ENCODE data around the gene CDKAL1.

- TF ChIP-seq, protein P1, sequence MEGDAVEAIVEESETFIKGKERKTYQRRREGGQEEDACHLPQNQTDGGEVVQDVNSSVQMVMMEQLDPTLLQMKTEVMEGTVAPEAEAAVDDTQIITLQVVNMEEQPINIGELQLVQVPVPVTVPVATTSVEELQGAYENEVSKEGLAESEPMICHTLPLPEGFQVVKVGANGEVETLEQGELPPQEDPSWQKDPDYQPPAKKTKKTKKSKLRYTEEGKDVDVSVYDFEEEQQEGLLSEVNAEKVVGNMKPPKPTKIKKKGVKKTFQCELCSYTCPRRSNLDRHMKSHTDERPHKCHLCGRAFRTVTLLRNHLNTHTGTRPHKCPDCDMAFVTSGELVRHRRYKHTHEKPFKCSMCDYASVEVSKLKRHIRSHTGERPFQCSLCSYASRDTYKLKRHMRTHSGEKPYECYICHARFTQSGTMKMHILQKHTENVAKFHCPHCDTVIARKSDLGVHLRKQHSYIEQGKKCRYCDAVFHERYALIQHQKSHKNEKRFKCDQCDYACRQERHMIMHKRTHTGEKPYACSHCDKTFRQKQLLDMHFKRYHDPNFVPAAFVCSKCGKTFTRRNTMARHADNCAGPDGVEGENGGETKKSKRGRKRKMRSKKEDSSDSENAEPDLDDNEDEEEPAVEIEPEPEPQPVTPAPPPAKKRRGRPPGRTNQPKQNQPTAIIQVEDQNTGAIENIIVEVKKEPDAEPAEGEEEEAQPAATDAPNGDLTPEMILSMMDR (IDR thresholded peaks at IDR 0.05; ENCODE audit: extremely low read depth in 1 of 2, insufficient read depth in 1 of 2, low read depth in 1 of 2, low read length in 2 of 2), result no peak
- TF ChIP-seq EZH2 (IDR thresholded peaks at IDR 0.05; ENCODE audit: borderline replicate concordance, low read depth, low read length, severe bottlenecking), result no peak
- no peak for TF ChIP-seq POLR2A (IDR thresholded peaks at IDR 0.05; ENCODE audit: low read depth, low read length)
- TF ChIP-seq POLR2AphosphoS5 (IDR thresholded peaks at IDR 0.05; ENCODE audit: insufficient read depth, low read depth, low read length), result no peak
- TF ChIP-seq, protein P2, sequence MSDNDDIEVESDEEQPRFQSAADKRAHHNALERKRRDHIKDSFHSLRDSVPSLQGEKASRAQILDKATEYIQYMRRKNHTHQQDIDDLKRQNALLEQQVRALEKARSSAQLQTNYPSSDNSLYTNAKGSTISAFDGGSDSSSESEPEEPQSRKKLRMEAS (IDR thresholded peaks at IDR 0.05; ENCODE audit: insufficient read depth, insufficient read length), result no peak
- no peak for TF ChIP-seq JUN (IDR thresholded peaks at IDR 0.05; ENCODE audit: borderline replicate concordance, insufficient read depth, insufficient read length, low read depth)
- no peak for TF ChIP-seq GATA2 (IDR thresholded peaks at IDR 0.05; ENCODE audit: insufficient read depth, insufficient read length, low read depth, low read length)
- TF ChIP-seq MYC (IDR thresholded peaks at IDR 0.05; ENCODE audit: low read depth, low read length), result no peak
- TF ChIP-seq FOS (IDR thresholded peaks at IDR 0.05; ENCODE audit: borderline replicate concordance, insufficient read depth, low read length), result no peak
These were observed 144.6 kb downstream of the CDKAL1 start for GRCh38 chr6:20678831-20679352.
